Amniotic epithelial cell (primary cell): ENCODE measurements around the gene GCC1.
A peak's percentile ranks its signal among the peaks of the same experiment; 100 is the strongest.

Source experiments
- DNase-seq: peaks from one replicate; pipeline ENCODE4 v3.0.0-alpha.2; 2010; ENCODE audit warnings: low read depth

Gene GCC1

GRCh38 chr7:127585044-127585953, at the start of gene GCC1:
TSS of gene GCC1 (minus strand) at chr7:127585596. CDS start at chr7:127585182, 414 bp downstream.
- DNase-seq = peak; percentile 75

GRCh38 chr7:127632276-127632910, 47.0 kb upstream of the GCC1 start:
- no peak for DNase-seq

- no peak for DNase-seq
These were observed 44.0 kb upstream of the GCC1 start for GRCh38 chr7:127629268-127629854.

- no peak for DNase-seq
These were observed 43.0 kb upstream of the GCC1 start for GRCh38 chr7:127628445-127628844.

- DNase-seq = no peak
These were observed 39.9 kb upstream of the GCC1 start for GRCh38 chr7:127625331-127625730.

GRCh38 chr7:127620406-127621233, 35.2 kb upstream of the GCC1 start:
- no peak for DNase-seq

GRCh38 chr7:127619681-127620405, 34.4 kb upstream of the GCC1 start:
- DNase-seq = no peak

GRCh38 chr7:127618775-127619174, 33.4 kb upstream of the GCC1 start:
- DNase-seq = no peak

GRCh38 chr7:127618042-127618441, 32.6 kb upstream of the GCC1 start, which contains the start of gene PAX4:
TSS of gene PAX4 (minus strand) at chr7:127618142. CDS start at chr7:127615928, 2,214 bp downstream.
- DNase-seq = no peak

- DNase-seq = no peak
These were observed 31.3 kb upstream of the GCC1 start for GRCh38 chr7:127616724-127617123.

- DNase-seq = no peak
These were observed 26.9 kb upstream of the GCC1 start for GRCh38 chr7:127612263-127612662.

GRCh38 chr7:127609297-127609696, 23.9 kb upstream of the GCC1 start:
- DNase-seq = no peak

- no peak for DNase-seq
These were observed 23.1 kb upstream of the GCC1 start for GRCh38 chr7:127608446-127608845.

- no peak for DNase-seq
These were observed 15.5 kb upstream of the GCC1 start for GRCh38 chr7:127600885-127601284.

- no peak for DNase-seq
These were observed 12.9 kb upstream of the GCC1 start for GRCh38 chr7:127598318-127598717.

- DNase-seq = no peak
These were observed 10.3 kb upstream of the GCC1 start for GRCh38 chr7:127595737-127596136.

- no peak for DNase-seq
These were observed 9.1 kb upstream of the GCC1 start for GRCh38 chr7:127594490-127594889.

GRCh38 chr7:127592550-127592949, 7.2 kb upstream of the GCC1 start:
- no peak for DNase-seq

GRCh38 chr7:127591591-127591990, 6.2 kb upstream of the GCC1 start:
- no peak for DNase-seq

- DNase-seq = no peak
These were observed 5.8 kb upstream of the GCC1 start for GRCh38 chr7:127591189-127591588.

GRCh38 chr7:127589896-127590295, 4.5 kb upstream of the GCC1 start:
- DNase-seq = no peak
